ENCODE measurements around the gene DENND1A.

DNA sequence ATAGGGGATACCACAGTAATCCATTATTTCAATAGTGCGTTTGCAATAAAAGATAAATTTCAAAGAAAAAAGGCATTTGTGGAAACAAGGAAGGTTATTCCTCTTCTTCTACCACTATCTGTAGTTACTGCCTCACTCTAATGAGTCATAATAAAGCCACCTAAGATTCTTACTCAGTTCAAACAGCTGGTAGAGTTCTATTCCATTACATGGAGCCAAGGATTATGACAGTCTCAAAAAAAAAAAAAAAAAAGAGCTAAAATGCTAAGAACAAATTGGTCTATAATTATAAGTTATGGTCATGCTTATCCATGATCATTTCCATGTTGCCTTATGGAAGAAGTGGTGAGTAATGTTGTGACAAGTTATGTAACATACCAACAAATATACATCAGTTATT is 46.3 kb downstream of the DENND1A start:
- TF ChIP-seq, protein P1, sequence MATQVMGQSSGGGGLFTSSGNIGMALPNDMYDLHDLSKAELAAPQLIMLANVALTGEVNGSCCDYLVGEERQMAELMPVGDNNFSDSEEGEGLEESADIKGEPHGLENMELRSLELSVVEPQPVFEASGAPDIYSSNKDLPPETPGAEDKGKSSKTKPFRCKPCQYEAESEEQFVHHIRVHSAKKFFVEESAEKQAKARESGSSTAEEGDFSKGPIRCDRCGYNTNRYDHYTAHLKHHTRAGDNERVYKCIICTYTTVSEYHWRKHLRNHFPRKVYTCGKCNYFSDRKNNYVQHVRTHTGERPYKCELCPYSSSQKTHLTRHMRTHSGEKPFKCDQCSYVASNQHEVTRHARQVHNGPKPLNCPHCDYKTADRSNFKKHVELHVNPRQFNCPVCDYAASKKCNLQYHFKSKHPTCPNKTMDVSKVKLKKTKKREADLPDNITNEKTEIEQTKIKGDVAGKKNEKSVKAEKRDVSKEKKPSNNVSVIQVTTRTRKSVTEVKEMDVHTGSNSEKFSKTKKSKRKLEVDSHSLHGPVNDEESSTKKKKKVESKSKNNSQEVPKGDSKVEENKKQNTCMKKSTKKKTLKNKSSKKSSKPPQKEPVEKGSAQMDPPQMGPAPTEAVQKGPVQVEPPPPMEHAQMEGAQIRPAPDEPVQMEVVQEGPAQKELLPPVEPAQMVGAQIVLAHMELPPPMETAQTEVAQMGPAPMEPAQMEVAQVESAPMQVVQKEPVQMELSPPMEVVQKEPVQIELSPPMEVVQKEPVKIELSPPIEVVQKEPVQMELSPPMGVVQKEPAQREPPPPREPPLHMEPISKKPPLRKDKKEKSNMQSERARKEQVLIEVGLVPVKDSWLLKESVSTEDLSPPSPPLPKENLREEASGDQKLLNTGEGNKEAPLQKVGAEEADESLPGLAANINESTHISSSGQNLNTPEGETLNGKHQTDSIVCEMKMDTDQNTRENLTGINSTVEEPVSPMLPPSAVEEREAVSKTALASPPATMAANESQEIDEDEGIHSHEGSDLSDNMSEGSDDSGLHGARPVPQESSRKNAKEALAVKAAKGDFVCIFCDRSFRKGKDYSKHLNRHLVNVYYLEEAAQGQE (IDR thresholded peaks at IDR 0.05; ENCODE audit: insufficient read depth in 1 of 2, low read depth in 2 of 2, low read length in 1 of 2) = no peak
- TF ChIP-seq, protein P2, sequence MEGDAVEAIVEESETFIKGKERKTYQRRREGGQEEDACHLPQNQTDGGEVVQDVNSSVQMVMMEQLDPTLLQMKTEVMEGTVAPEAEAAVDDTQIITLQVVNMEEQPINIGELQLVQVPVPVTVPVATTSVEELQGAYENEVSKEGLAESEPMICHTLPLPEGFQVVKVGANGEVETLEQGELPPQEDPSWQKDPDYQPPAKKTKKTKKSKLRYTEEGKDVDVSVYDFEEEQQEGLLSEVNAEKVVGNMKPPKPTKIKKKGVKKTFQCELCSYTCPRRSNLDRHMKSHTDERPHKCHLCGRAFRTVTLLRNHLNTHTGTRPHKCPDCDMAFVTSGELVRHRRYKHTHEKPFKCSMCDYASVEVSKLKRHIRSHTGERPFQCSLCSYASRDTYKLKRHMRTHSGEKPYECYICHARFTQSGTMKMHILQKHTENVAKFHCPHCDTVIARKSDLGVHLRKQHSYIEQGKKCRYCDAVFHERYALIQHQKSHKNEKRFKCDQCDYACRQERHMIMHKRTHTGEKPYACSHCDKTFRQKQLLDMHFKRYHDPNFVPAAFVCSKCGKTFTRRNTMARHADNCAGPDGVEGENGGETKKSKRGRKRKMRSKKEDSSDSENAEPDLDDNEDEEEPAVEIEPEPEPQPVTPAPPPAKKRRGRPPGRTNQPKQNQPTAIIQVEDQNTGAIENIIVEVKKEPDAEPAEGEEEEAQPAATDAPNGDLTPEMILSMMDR (IDR thresholded peaks at IDR 0.05) = no peak
- no peak for TF ChIP-seq POLR2AphosphoS5 (IDR thresholded peaks at IDR 0.05; ENCODE audit: low read depth, low read length)
- TF ChIP-seq SIN3A (IDR thresholded peaks at IDR 0.05; ENCODE audit: borderline replicate concordance, insufficient read depth, low read depth, low read length) = no peak
